GM13977 (cell line): ENCODE results near the gene NPHS1.

Experiments
- DNase-seq: peaks from one replicate; pipeline ENCODE4 v3.0.0; 2012; ENCODE audit warnings: low spot score
- CTCF ChIP-seq: IDR thresholded peaks from 2 replicates; pipeline ENCODE4 v1.5.1; 2012; ENCODE audit warnings: mild to moderate bottlenecking, control low read depth; ENCODE audit not compliant: insufficient read depth; ENCODE audit errors: extremely low read depth, missing control alignments
- in situ Hi-C: fragments of 300-500 bp; cut with MboI; formaldehyde crosslinking; loops from one replicate; pipeline ENCODE4 v1.12.0; 2022; ENCODE audit warnings: low sequenced_read_pairs, low pct_unique_long_range_greater_than_20kb, mixed read lengths, inconsistent platforms; ENCODE audit not compliant: unreplicated experiment

NPHS1 gene

DNA sequence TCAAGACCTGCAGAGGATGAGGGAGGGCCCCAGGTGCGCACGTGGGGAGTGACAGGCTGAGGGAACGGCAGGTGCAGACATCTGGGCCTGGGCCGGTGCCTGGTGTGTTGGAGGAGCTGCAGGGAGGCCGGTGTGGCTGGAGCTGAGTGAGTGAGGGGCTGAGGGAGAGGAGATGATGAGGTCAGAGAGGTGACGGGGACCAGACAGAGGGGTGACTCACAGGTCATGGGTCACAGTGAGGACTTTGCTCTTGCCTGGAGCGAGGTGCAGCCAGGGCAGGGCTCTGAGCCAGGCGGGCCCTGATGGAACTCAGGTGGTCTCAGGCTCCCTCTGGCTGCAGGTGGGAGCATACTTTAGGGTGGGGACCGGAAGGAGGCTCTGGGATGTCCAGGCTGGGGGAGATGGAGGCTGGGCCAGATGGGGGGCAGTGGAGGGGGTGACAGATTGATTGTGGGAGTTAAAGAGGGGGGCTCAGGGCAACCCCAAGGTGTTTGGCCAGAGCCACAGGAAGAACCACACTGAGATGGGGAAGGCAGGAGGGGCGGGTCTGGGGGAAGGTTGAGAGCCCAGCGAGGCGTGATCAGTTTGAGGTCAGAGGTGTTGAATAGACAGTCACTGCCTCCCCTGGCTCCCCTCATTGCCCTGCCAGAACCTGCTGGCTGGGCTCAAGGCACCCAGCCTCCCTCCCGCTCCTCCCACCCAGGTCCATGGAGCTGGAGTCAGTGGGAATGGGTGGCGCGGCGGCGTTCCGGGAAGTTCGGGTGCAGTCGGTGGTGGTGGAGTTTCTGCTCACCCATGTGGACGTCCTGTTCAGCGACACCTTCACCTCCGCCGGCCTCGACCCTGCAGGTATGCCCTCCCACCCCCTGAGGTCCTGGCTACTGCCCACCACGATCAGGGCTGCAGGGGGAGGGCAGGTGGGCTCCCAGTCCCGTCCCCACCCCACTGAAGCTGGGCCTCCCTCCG, 68.6 kb downstream of the NPHS1 start:
- TF ChIP-seq CTCF, result no peak
- no peak for DNase-seq
- in situ Hi-C loops, result no loop called here

GRCh38 chr19:35782589-35782988, 69.7 kb downstream of the NPHS1 start:
- no peak for DNase-seq
- TF ChIP-seq CTCF, result no peak
- in situ Hi-C loops, result no loop called here

DNA sequence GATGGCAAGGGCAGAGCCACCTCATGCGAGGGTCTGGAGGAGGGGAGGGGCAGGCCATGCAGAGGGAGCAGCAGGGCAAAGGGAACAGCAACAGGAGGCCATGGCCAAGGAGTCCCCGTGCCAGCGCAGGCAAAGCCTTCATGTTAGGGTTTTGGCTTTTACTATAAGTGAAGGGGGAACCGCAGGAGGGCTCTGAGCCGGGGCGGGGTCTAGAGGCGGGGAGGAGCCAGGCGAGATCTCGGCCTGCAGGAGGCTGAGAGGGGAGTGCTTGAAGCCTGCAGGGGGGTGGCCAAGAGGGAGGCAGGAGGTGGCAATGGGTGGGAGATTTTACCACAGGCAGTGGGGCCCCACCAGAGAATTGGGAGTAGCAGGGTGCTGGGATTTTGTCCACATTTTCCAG, 70.7 kb downstream of the NPHS1 start:
- DNase-seq, result no peak
- in situ Hi-C loops, result no loop called here
- no peak for TF ChIP-seq CTCF

DNA sequence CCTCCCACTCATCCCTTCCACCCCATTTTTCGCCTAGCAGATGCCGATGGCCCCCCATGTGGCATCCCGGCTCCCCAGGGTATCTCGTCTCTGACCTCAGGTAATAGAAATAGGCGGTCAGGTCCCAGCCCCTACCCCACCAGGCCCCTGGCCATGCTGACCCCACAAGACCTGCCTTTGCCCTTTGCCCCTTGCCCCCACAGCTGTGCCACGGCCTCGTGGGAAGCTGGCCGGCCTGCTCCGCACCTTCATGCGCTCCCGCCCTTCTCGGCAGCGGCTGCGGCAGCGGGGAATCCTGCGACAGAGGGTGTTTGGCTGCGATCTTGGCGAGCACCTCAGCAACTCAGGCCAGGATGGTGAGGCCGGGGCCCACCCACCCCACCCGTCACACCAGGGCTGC, 71.6 kb downstream of the NPHS1 start:
- no peak for DNase-seq
- TF ChIP-seq CTCF, result no peak
- in situ Hi-C loops, result no loop called here

- no peak for TF ChIP-seq CTCF
- DNase-seq, result no peak
- in situ Hi-C loops, result no loop called here
These were observed 72.2 kb downstream of the NPHS1 start for GRCh38 chr19:35780058-35780457.

- in situ Hi-C loops, result no loop called here
- no peak for DNase-seq
- TF ChIP-seq CTCF, result no peak
These were observed 73.3 kb downstream of the NPHS1 start for GRCh38 chr19:35779033-35779432.

DNA sequence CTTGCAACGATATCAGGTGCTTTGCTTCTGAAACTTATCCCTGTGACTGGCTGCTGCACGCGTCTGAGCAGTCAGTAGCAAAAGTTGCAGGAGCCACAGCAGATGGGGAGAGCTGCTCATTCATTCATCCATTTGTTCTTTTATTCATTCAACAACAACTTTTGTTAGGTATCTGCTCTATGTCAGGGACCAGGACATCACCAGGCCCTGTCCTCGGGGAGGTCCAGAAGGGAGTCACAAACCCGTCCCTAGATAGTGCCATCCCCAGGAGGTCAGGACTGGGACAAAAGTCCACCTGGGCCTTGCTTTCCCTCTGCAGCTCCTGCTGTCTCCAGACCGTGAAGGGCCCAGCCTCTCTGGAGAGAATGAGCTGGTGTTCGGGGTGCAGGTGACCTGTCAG, 74.3 kb downstream of the NPHS1 start:
- no peak for TF ChIP-seq CTCF
- in situ Hi-C loops, result no loop called here
- no peak for DNase-seq
